ENCODE results near the gene METTL27.
"Not testable (repeated sequence)": the region's sequence is repeated elsewhere in the genome, so short reads cannot be mapped to it uniquely, and the experiment has no call there.

METTL27 gene

GRCh38 chr7:73812996-73813395 lies 29.3 kb downstream of the METTL27 start:
- DNase-seq: no peak

GRCh38 chr7:73811760-73812168 lies 30.6 kb downstream of the METTL27 start:
- peak; percentile 84 for DNase-seq

GRCh38 chr7:73810998-73811360 lies 31.3 kb downstream of the METTL27 start:
- peak; percentile 43 for DNase-seq

- DNase-seq: peak; percentile 55
Measured at GRCh38 chr7:73809467-73809951, 32.8 kb downstream of the METTL27 start.

- no peak for DNase-seq
Measured at GRCh38 chr7:73802459-73802858, 39.9 kb downstream of the METTL27 start.

GRCh38 chr7:73801577-73801976 lies 40.7 kb downstream of the METTL27 start:
- no peak for DNase-seq

- no peak for DNase-seq
Measured at GRCh38 chr7:73799282-73800141, 42.8 kb downstream of the METTL27 start.

- DNase-seq: peak; percentile 6
Measured at GRCh38 chr7:73797176-73797575, 45.1 kb downstream of the METTL27 start.

- not testable (repeated sequence) for DNase-seq
Measured at GRCh38 chr7:73796656-73797055, 45.7 kb downstream of the METTL27 start.

- DNase-seq: not testable (repeated sequence)
Measured at GRCh38 chr7:73795188-73795587, 47.1 kb downstream of the METTL27 start.

GRCh38 chr7:73791170-73791690 lies 51.1 kb downstream of the METTL27 start:
- not testable (repeated sequence) for DNase-seq

GRCh38 chr7:73789051-73789450 lies 53.3 kb downstream of the METTL27 start:
- no peak for DNase-seq

- not testable (repeated sequence) for DNase-seq
Measured at GRCh38 chr7:73787786-73788048, 54.6 kb downstream of the METTL27 start.

- no peak for DNase-seq
Measured at GRCh38 chr7:73786588-73786987, 55.7 kb downstream of the METTL27 start.
